ENCODE measurements around the gene DUSP15.
"Not testable (repeated sequence)": the region's sequence is repeated elsewhere in the genome, so short reads cannot be mapped to it uniquely, and the experiment has no call there.

The DUSP15 gene

GRCh38 chr20:31822421-31823330, 47.7 kb downstream of the DUSP15 start:
- DNase-seq: peak; percentile 80
- peak; percentile 78 for ATAC-seq

GRCh38 chr20:31821427-31821826, 48.9 kb downstream of the DUSP15 start:
- DNase-seq (no peak), ATAC-seq (no peak)

- DNase-seq: no peak
- ATAC-seq: no peak
Measured at GRCh38 chr20:31820228-31820627, 50.1 kb downstream of the DUSP15 start.

GRCh38 chr20:31819083-31819784, 51.1 kb downstream of the DUSP15 start, which contains the start of gene MYLK2:
Gene MYLK2, plus strand, starts transcription at chr20:31819356. Its CDS starts 225 bp downstream, at chr20:31819581.
- ATAC-seq (no peak), DNase-seq (no peak)

GRCh38 chr20:31818376-31818908, 51.9 kb downstream of the DUSP15 start:
- ATAC-seq (no peak), DNase-seq (no peak)

GRCh38 chr20:31817461-31817860, 52.9 kb downstream of the DUSP15 start:
- DNase-seq (no peak), ATAC-seq (no peak)

- no peak for ATAC-seq
- no peak for DNase-seq
Measured at GRCh38 chr20:31816221-31816620, 54.1 kb downstream of the DUSP15 start.

GRCh38 chr20:31815408-31816188, 54.7 kb downstream of the DUSP15 start:
- no peak for ATAC-seq

GRCh38 chr20:31814142-31814541, 56.2 kb downstream of the DUSP15 start:
- ATAC-seq, DNase-seq: not testable (repeated sequence)

More at GRCh38 chr20:31815408-31816188, 54.7 kb downstream of the DUSP15 start:
- no peak for DNase-seq

GRCh38 chr20:31813611-31814010, 56.7 kb downstream of the DUSP15 start:
- DNase-seq (no peak), ATAC-seq (no peak)

- no peak for ATAC-seq
Measured at GRCh38 chr20:31811796-31812728, 58.3 kb downstream of the DUSP15 start.

GRCh38 chr20:31811198-31811597, 59.1 kb downstream of the DUSP15 start:
- ATAC-seq: no peak
- DNase-seq: no peak

More at GRCh38 chr20:31811796-31812728, 58.3 kb downstream of the DUSP15 start:
- no peak for DNase-seq

Data from stimulated activated naive CD8-positive, alpha-beta T cell treated with anti-CD3 and anti-CD28 coated beads, Interleukin-15, Interleukin-2, amounts not matched to agents 100 U/mL and 50 U/mL, for 24 hours (primary cell).